ENCODE data around the gene USP37. TPM values are rescaled to one million over a fixed set of nuclear protein-coding genes. Genes with fewer than 3 reads are reported as not detected.

Gene USP37
- total and polyA plus RNA-seq, 2 of the 4 experiments (the other 2 are of a cell fraction) = 1.6 to 6.5 TPM

- Histone ChIP-seq H4K5ac (ENCODE audit: low read depth, low read length) (peak overlapping the region; percentile 13; the same call in 1 of the 2 replicates), H2BK20ac (ENCODE audit: low read depth, low read length) (no peak overlapping the region), H2AK9ac (replicated peaks; ENCODE audit: low read depth, low read length, poor library complexity) (peak overlapping the region; percentile 63), H3K4ac (ENCODE audit: low read depth, low read length) (peak overlapping the region; percentile 48), H3K27me3 (ENCODE audit: control insufficient read depth, insufficient read depth, low read length) (no peaks in the 10 kb centered on the region), H3K4me2 (ENCODE audit: low read depth, low read length) (peak overlapping the region; percentile 100), H3K4me3 (ENCODE audit: insufficient read depth, low read depth, low read length) (peak overlapping the region; percentile 87), H3K14ac (replicated peaks; ENCODE audit: low read depth, low read length) (peak overlapping the region; percentile 49; the same call in 1 of the 2 replicates), H3K36me3 (ENCODE audit: control insufficient read depth, insufficient read depth, low read length) (peaks cover 4% of the 10 kb centered on the region; the same call in 1 of the 2 replicates), H3K18ac (ENCODE audit: low read depth, low read length) (0 out of 2 replicates have a peak overlapping the region, but pooled peaks have one; percentile 15), H3K4me1 (ENCODE audit: control insufficient read depth, insufficient read depth, low read length) (no peaks in the 10 kb centered on the region; the same call in 1 of the 2 replicates), H3K27ac (ENCODE audit: insufficient read depth, low read length) (peak overlapping the region; percentile 70), H2AFZ (replicated peaks; ENCODE audit: low read length, poor library complexity) (peak overlapping the region; percentile 97), H4K91ac (ENCODE audit: insufficient read depth, low read depth, low read length) (peak overlapping the region; percentile 33), H3K79me1 (ENCODE audit: low read depth in 1 of 2, low read length in 2 of 2) (peaks cover 11 to 58% of the 10 kb centered on the region in 2 experiments), H3K23ac (ENCODE audit: low read depth, low read length) (peak overlapping the region; percentile 75), H3K56ac (ENCODE audit: extremely low read depth, insufficient read depth, low read length) (peak overlapping the region; percentile 70; the same call in 1 of the 2 replicates), H4K20me1 (ENCODE audit: insufficient read depth, low read length) (peaks cover 16% of the 10 kb centered on the region; the same call in 1 of the 2 replicates), H2BK5ac (ENCODE audit: low read depth, low read length, poor library complexity, severe bottlenecking) (peak overlapping the region; percentile 44), H3K9ac (ENCODE audit: low read depth, low read length) (peak overlapping the region; percentile 94), H4K8ac (ENCODE audit: low read depth in 2 of 2, low read length in 2 of 2) (peak overlapping the region; percentile 51 to 61; a peak in 3 of 4 replicates), H3K9me1 (ENCODE audit: insufficient read depth, low read length) (no peaks in the 10 kb centered on the region), H3K9me3 (ENCODE audit: control insufficient read depth, insufficient read depth, low read length) (no peaks in the 10 kb centered on the region), H2BK15ac (ENCODE audit: low read depth, low read length) (no peak overlapping the region; the same call in 2 of the 3 replicates), H2AK5ac (ENCODE audit: low read depth, low read length) (peak overlapping the region; percentile 96), H2BK120ac (ENCODE audit: low read depth, low read length) (peak overlapping the region; percentile 7; the same call in 1 of the 2 replicates)
- WGBS, 2 experiments (ENCODE audit: extremely low coverage in 2 of 2, insufficient read length in 1 of 2) = 0% methylated on average over 3 of the region's 19 CpGs; no CpG with 5 or more reads in 1 of the 2 experiments
- TSS peak; percentile 51 for BruUV-seq (replicated peaks)
- in situ Hi-C loops (cut with MboI; ENCODE audit: low sequenced_read_pairs) (no loop called here), intact Hi-C loops (cut with micrococcal nuclease) (loop anchor here (1.0 to 10.0 kb wide), 2 partner anchors 161 to 293 kb away; partner anchors contain the start of genes AAMP and PNKD), dilution Hi-C loops (cut with HindIII; ENCODE audit: low sequenced_read_pairs, unreplicated experiment) (no loop called here)
- ChIA-PET POLR2A (ENCODE audit: unreplicated experiment) (interaction anchor here (0.6 kb wide), 1 partner anchor 20 kb away, joined by 3 read pairs; no protein-coding TSS in a partner anchor), CTCF (interaction anchor here (0.7 kb wide), 1 partner anchor 244 kb away, joined by 3 read pairs; no protein-coding TSS in a partner anchor)
- ATAC-seq (ENCODE audit: low read depth) (peak; percentile 36), DNase-seq (no peak)
- TF ChIP-seq RAD21 (IDR thresholded peaks at IDR 0.05; ENCODE audit: low read length) (no peak), MAZ (IDR thresholded peaks at IDR 0.05; ENCODE audit: borderline replicate concordance, low read depth, low read length) (no peak), SMC3 (IDR thresholded peaks at IDR 0.05; ENCODE audit: low read depth, low read length) (no peak), RFX5 (IDR thresholded peaks at IDR 0.05; ENCODE audit: low read depth, low read length) (no peak), FOS (IDR thresholded peaks at IDR 0.05; ENCODE audit: low read depth, low read length) (no peak), USF2 (IDR thresholded peaks at IDR 0.05; ENCODE audit: low read depth, low read length) (no peak), CHD1 (IDR thresholded peaks at IDR 0.05; ENCODE audit: low read depth, low read length) (no peak), POLR2A (IDR thresholded peaks at IDR 0.05; ENCODE audit: low read depth, low read length) (no peak; the same call in 1 of the 2 replicates), NFE2L2 (IDR thresholded peaks at IDR 0.05; ENCODE audit: low read depth, low read length) (no peak), RCOR1 (IDR thresholded peaks at IDR 0.05; ENCODE audit: insufficient replicate concordance, low read length) (no peak), ELK1 (IDR thresholded peaks at IDR 0.05; ENCODE audit: borderline replicate concordance, low read depth, low read length) (no peak), BHLHE40 (IDR thresholded peaks at IDR 0.05; ENCODE audit: low read depth, low read length) (no peak), MXI1 (IDR thresholded peaks at IDR 0.05; ENCODE audit: borderline replicate concordance, low read depth, low read length) (no peak), CTCF (conservative IDR thresholded peaks at IDR 0.05; ENCODE audit: low read depth, low read length) (no peak), CEBPB (IDR thresholded peaks at IDR 0.05; ENCODE audit: low read depth, low read length) (no peak)
Observed at GRCh38 chr2:218567797-218568189, 358 bp downstream of the USP37 start.

Data from IMR-90 (cell line).